Colonic mucosa (tissue), 4 donors: ENCODE results near the gene TAS2R19. TPM values are rescaled to one million over a fixed set of nuclear protein-coding genes. Genes with fewer than 3 reads are reported as not detected.

Source experiments
- DNase-seq: peaks from one replicate; pipeline ENCODE4 v3.0.0-alpha.2; 2020
- H3K27ac ChIP-seq: fragments of 200-600 bp; one replicate; pipeline ENCODE4 v1.8.0; 2021
- H3K27me3 ChIP-seq: fragments of 200-600 bp; one replicate; pipeline ENCODE4 v1.8.0; 2021
- H3K36me3 ChIP-seq: fragments of 200-600 bp; one replicate; pipeline ENCODE4 v1.8.0; 2021
- H3K4me1 ChIP-seq: fragments of 200-600 bp; one replicate; pipeline ENCODE4 v1.8.0; 2021; ENCODE audit warnings: mild to moderate bottlenecking
- H3K4me3 ChIP-seq: fragments of 200-600 bp; one replicate; pipeline ENCODE4 v1.8.0; 2021
- H3K9ac ChIP-seq, 2 donors: one replicate each; pipeline ENCODE4 v1.7.0; 2013; ENCODE audit warnings: control low read depth in 2 of 2, low read depth in 2 of 2, low read length in 2 of 2
- H3K9me3 ChIP-seq: fragments of 200-600 bp; one replicate; pipeline ENCODE4 v1.8.0; 2021
- CTCF ChIP-seq: fragments of 200-600 bp; IDR thresholded peaks from one replicate; pipeline ENCODE4 v1.8.0; 2022; ENCODE audit warnings: antibody characterized with exemption, mild to moderate bottlenecking
- intact Hi-C: fragments of 100-400 bp; cut with DNase I; formaldehyde crosslinking; loops from one replicate; pipeline ENCODE4 v1.14.1; 2022
- total RNA-seq, 2 donors: library from RNA; stranded (reverse); fragmentation: NEBNext Ultra II Directional in 1 of 2; extraction: Animal tissue kit (Norgen Biotek cat#: 25700) in 1 of 2; gene quantifications; one replicate each; pipeline ENCODE4 v1.2.1, GENCODE V29; 2021
- donor health status: healthy.
- donor health status: DM: no; HTN: no; CAD: no.
- donor health status: DM: no; HTN: no; CAD: no.

The TAS2R19 gene
- total RNA-seq, 2 donors from 2014 or later: 1.6 to 1.9 TPM

- Histone ChIP-seq H3K27ac (no peak overlapping the region), H3K4me3 (no peak overlapping the region), H3K36me3 (no peaks in the 10 kb centered on the region), H3K27me3 (no peaks in the 10 kb centered on the region), H3K9me3 (no peaks in the 10 kb centered on the region), H3K4me1 (no peaks in the 10 kb centered on the region), H3K9ac (no peak overlapping the region)
- intact Hi-C loops: no loop called here
- TF ChIP-seq CTCF: no peak
- no peak for DNase-seq
Measured at GRCh38 chr12:10989107-10989506, 33.3 kb downstream of the TAS2R19 start.

GRCh38 chr12:10986812-10987211, 35.6 kb downstream of the TAS2R19 start, which contains the start of gene TAS2R50:
TAS2R50 (minus strand) TSS chr12:10986912; CDS start chr12:10986860, 52 bp downstream.
- Histone ChIP-seq H3K4me3 (no peak within 1 kb of the TSS), H3K4me1 (no peaks in the 10 kb centered on the region), H3K9me3 (no peaks in the 10 kb centered on the region), H3K9ac (no peak within 1 kb of the TSS), H3K27ac (no peak within 1 kb of the TSS), H3K36me3 (no peaks in the 10 kb centered on the region), H3K27me3 (no peaks in the 10 kb centered on the region)
- intact Hi-C loops: no loop called here
- TF ChIP-seq CTCF: no peak
- DNase-seq: no peak

- H3K36me3 ChIP-seq: no peaks in the 10 kb centered on the region
- H3K27me3 ChIP-seq: no peaks in the 10 kb centered on the region
- no peak for TF ChIP-seq CTCF
- H3K9me3 ChIP-seq: no peaks in the 10 kb centered on the region
- no peak overlapping the region for H3K9ac ChIP-seq
- intact Hi-C loops: no loop called here
- no peak for DNase-seq
- H3K27ac ChIP-seq: no peak overlapping the region
- no peaks in the 10 kb centered on the region for H3K4me1 ChIP-seq
- H3K4me3 ChIP-seq: no peak overlapping the region
Measured at GRCh38 chr12:10982244-10982643, 40.2 kb downstream of the TAS2R19 start.

GRCh38 chr12:10974965-10975364, 47.5 kb downstream of the TAS2R19 start:
- TF ChIP-seq CTCF: no peak
- no peaks in the 10 kb centered on the region for H3K4me1 ChIP-seq
- H3K36me3 ChIP-seq: no peaks in the 10 kb centered on the region
- H3K9ac ChIP-seq: no peak overlapping the region
- no peaks in the 10 kb centered on the region for H3K9me3 ChIP-seq
- H3K27ac ChIP-seq: no peak overlapping the region
- no peak overlapping the region for H3K4me3 ChIP-seq
- no peaks in the 10 kb centered on the region for H3K27me3 ChIP-seq
- intact Hi-C loops: no loop called here
- no peak for DNase-seq

Other genes starting within 250 kb of the TAS2R19 start
- gene TAS2R7, start 220.0 kb downstream of the TAS2R19 start, total RNA-seq: not detected
- not detected for gene TAS2R8, start 215.3 kb downstream of the TAS2R19 start, total RNA-seq
- gene TAS2R9, start 212.5 kb downstream of the TAS2R19 start, total RNA-seq: not detected
- gene TAS2R10, start 196.3 kb downstream of the TAS2R19 start, total RNA-seq: not detected
- 1 to 10 TPM in 1 of 2 donors, under 1 TPM in 1; 0.72 to 1.0 TPM for gene PRR4, start 173.1 kb downstream of the TAS2R19 start, total RNA-seq
- gene PRH1, start 138.4 kb downstream of the TAS2R19 start, total RNA-seq: 10 to 100 TPM in 1 of 2 donors, 1 to 10 TPM in 1; 7.4 to 12.3 TPM
- 1 to 10 TPM in 1 of 2 donors, under 1 TPM in 1; 0.91 to 1.0 TPM for gene TAS2R13, start 113.1 kb downstream of the TAS2R19 start, total RNA-seq
- not detected for gene PRH2, start 93.4 kb downstream of the TAS2R19 start, total RNA-seq
- gene TAS2R14, start 83.4 kb downstream of the TAS2R19 start, total RNA-seq: 1 to 10 TPM; 1.3 to 1.8 TPM
- gene TAS2R50, start 35.7 kb downstream of the TAS2R19 start, total RNA-seq: under 1 TPM; 0.86 to 0.98 TPM
- gene TAS2R20, start 24.3 kb downstream of the TAS2R19 start, total RNA-seq: 1 to 10 TPM; 1.0 to 1.2 TPM
- 1 to 10 TPM; 2.0 TPM for gene TAS2R31, start 8.8 kb upstream of the TAS2R19 start, total RNA-seq
- gene TAS2R46, start 39.7 kb upstream of the TAS2R19 start, total RNA-seq: under 1 TPM; 0.48 to 0.84 TPM
- gene TAS2R43, start 69.7 kb upstream of the TAS2R19 start, total RNA-seq: under 1 TPM in 1 of 2 donors, not detected in 1; 0.82 TPM
- 1 to 10 TPM; 1.4 to 2.0 TPM for gene TAS2R30, start 112.0 kb upstream of the TAS2R19 start, total RNA-seq
- 10 to 100 TPM in 1 of 2 donors, 1 to 10 TPM in 1; 7.9 to 10.2 TPM for gene SMIM10L1, start 148.6 kb upstream of the TAS2R19 start, total RNA-seq
- gene TAS2R42, start 164.3 kb upstream of the TAS2R19 start, total RNA-seq: not detected
- not detected for gene PRB3, start 247.1 kb upstream of the TAS2R19 start, total RNA-seq